H9 (cell line): ENCODE data around the gene KIAA2012. TPM values are rescaled to one million over a fixed set of nuclear protein-coding genes. Genes with fewer than 3 reads are reported as not detected.
A peak's percentile ranks its signal among the peaks of the same experiment; 100 is the strongest.

Source experiments
- DNase-seq: peaks from one replicate; pipeline ENCODE4 v3.0.0-alpha.2; 2017
- H2AFZ ChIP-seq: one replicate; pipeline ENCODE4 v1.6.1; 2013; ENCODE audit warnings: mild to moderate bottlenecking, low read length, control low read depth, moderate library complexity
- H2AK5ac ChIP-seq: 2 replicates; pipeline ENCODE4 v1.6.1; 2013; ENCODE audit warnings: low read length, control low read depth, mixed read lengths; ENCODE audit not compliant: insufficient read length
- H2BK120ac ChIP-seq: one replicate; pipeline ENCODE4 v1.6.1; 2013; ENCODE audit warnings: low read depth, mild to moderate bottlenecking, low read length, control low read depth, inconsistent platforms; ENCODE audit not compliant: poor library complexity, severe bottlenecking
- H2BK12ac ChIP-seq: 2 replicates; pipeline ENCODE4 v1.6.1; 2013; ENCODE audit warnings: low read length, control low read depth, mixed read lengths, low read depth; ENCODE audit not compliant: insufficient read length
- H2BK15ac ChIP-seq: 2 replicates; pipeline ENCODE4 v1.6.1; 2013; ENCODE audit warnings: low read depth, low read length, control low read depth
- H2BK20ac ChIP-seq: one replicate; pipeline ENCODE4 v1.6.1; 2013; ENCODE audit warnings: low read depth, mild to moderate bottlenecking, low read length, control low read depth, inconsistent platforms; ENCODE audit not compliant: poor library complexity, severe bottlenecking
- H2BK5ac ChIP-seq: 2 replicates; pipeline ENCODE4 v1.6.1; 2013; ENCODE audit warnings: low read length, control low read depth, mixed read lengths; ENCODE audit not compliant: insufficient read length
- H3K14ac ChIP-seq: 2 replicates; pipeline ENCODE4 v1.6.1; 2013; ENCODE audit warnings: low read length, control low read depth; ENCODE audit not compliant: insufficient read depth
- H3K18ac ChIP-seq: 2 replicates; pipeline ENCODE4 v1.6.1; 2013; ENCODE audit warnings: low read depth, mild to moderate bottlenecking, mixed read lengths, low read length, control low read depth; ENCODE audit not compliant: insufficient read length
- H3K23ac ChIP-seq: 2 replicates; pipeline ENCODE4 v1.6.1; 2013; ENCODE audit warnings: low read length, control low read depth, mixed read lengths, low read depth; ENCODE audit not compliant: insufficient read length
- H3K23me2 ChIP-seq: 2 replicates; pipeline ENCODE4 v1.6.1; 2013; ENCODE audit warnings: low read depth, mild to moderate bottlenecking, mixed read lengths, low read length, control low read depth; ENCODE audit not compliant: insufficient read length, poor library complexity, severe bottlenecking
- H3K27ac ChIP-seq: 2 replicates; pipeline ENCODE4 v1.5.1; 2013; ENCODE audit warnings: low read length, control low read depth, mixed read lengths, low read depth; ENCODE audit not compliant: insufficient read length
- H3K27me3 ChIP-seq: 2 replicates; pipeline ENCODE4 v1.6.1; 2013; ENCODE audit warnings: low read length, control low read depth, inconsistent platforms; ENCODE audit not compliant: insufficient read depth
- H3K4ac ChIP-seq: 2 replicates; pipeline ENCODE4 v1.6.1; 2013; ENCODE audit warnings: low read depth, mild to moderate bottlenecking, control low read depth, inconsistent platforms, low read length, moderate library complexity
- H3K4me1 ChIP-seq: 2 replicates; pipeline ENCODE4 v1.6.1; 2013; ENCODE audit warnings: low read length, control low read depth, inconsistent platforms; ENCODE audit not compliant: insufficient read depth
- H3K4me2 ChIP-seq: 2 replicates; pipeline ENCODE4 v1.6.1; 2013; ENCODE audit warnings: low read length, control low read depth, mixed read lengths; ENCODE audit not compliant: insufficient read length, insufficient read depth
- H3K56ac ChIP-seq: 2 replicates; pipeline ENCODE4 v1.6.1; 2013; ENCODE audit warnings: low read depth, mild to moderate bottlenecking, mixed read lengths, low read length, control low read depth; ENCODE audit not compliant: insufficient read length
- H3K79me1 ChIP-seq: 2 replicates; pipeline ENCODE4 v1.6.1; 2013; ENCODE audit warnings: low read depth, mild to moderate bottlenecking, moderate library complexity, low read length, control low read depth, inconsistent platforms; ENCODE audit not compliant: insufficient read depth, poor library complexity, severe bottlenecking
- H3K79me2 ChIP-seq: 2 replicates; pipeline ENCODE4 v1.6.1; 2013; ENCODE audit warnings: low read length, control low read depth, inconsistent platforms; ENCODE audit not compliant: insufficient read depth
- H3K9ac ChIP-seq: 2 replicates; pipeline ENCODE4 v1.6.1; 2013; ENCODE audit warnings: low read length, control low read depth, mixed read lengths; ENCODE audit not compliant: insufficient read length; ENCODE audit errors: extremely low read depth
- H3K9me3 ChIP-seq: one replicate; pipeline ENCODE4 v1.6.1; 2013; ENCODE audit warnings: low read depth, low read length, inconsistent platforms; ENCODE audit not compliant: control insufficient read depth
- H3T11ph ChIP-seq: one replicate; pipeline ENCODE4 v1.6.1; 2013; ENCODE audit warnings: mild to moderate bottlenecking, low read length, control low read depth, inconsistent platforms
- H4K20me1 ChIP-seq: one replicate; pipeline ENCODE4 v1.6.1; 2013; ENCODE audit not compliant: control insufficient read depth, insufficient read length, insufficient read depth
- H4K5ac ChIP-seq: 2 replicates; pipeline ENCODE4 v1.6.1; 2013; ENCODE audit warnings: low read depth, mild to moderate bottlenecking, mixed read lengths, low read length, control low read depth; ENCODE audit not compliant: insufficient read length
- H4K8ac ChIP-seq: replicated peaks from 2 replicates; pipeline ENCODE4 v1.6.1; 2013; ENCODE audit warnings: low read length, control low read depth, mixed read lengths, low read depth; ENCODE audit not compliant: insufficient read length
- H4K91ac ChIP-seq: 2 replicates; pipeline ENCODE4 v1.6.1; 2013; ENCODE audit warnings: low read depth, mild to moderate bottlenecking, moderate library complexity, mixed read lengths, low read length, control low read depth; ENCODE audit not compliant: insufficient read length
- H3K27ac Mint-ChIP-seq, 3 experiments: 2 replicates in 2 of 3; 3 replicates in 1 of 3; pipeline ENCODE4 v1.8.0; 2020 to 2021; ENCODE audit warnings: mixed read lengths in 3 of 3, mild to moderate bottlenecking in 1 of 3, moderate library complexity in 1 of 3
- H3K27me3 Mint-ChIP-seq: 2 replicates; pipeline ENCODE4 v1.8.0; 2021; ENCODE audit warnings: low read depth, mild to moderate bottlenecking, moderate library complexity, mixed read lengths
- H3K36me3 Mint-ChIP-seq, 3 experiments: 2 replicates in 2 of 3; 3 replicates in 1 of 3; pipeline ENCODE4 v1.8.0; 2020 to 2021; ENCODE audit warnings: low read depth in 3 of 3, mixed read lengths in 3 of 3; ENCODE audit not compliant: insufficient read depth in 1 of 3
- H3K4me1 Mint-ChIP-seq, 2 experiments: 2 replicates each; pipeline ENCODE4 v1.8.0; 2020; ENCODE audit warnings: mixed read lengths in 2 of 2
- H3K4me3 Mint-ChIP-seq, 2 experiments: 2 replicates in 1 of 2; 3 replicates in 1 of 2; pipeline ENCODE4 v1.8.0; 2020 to 2021; ENCODE audit warnings: mild to moderate bottlenecking in 2 of 2, mixed read lengths in 2 of 2, moderate library complexity in 1 of 2
- H3K9me3 Mint-ChIP-seq, 2 experiments: 2 replicates in 1 of 2; 3 replicates in 1 of 2; pipeline ENCODE4 v1.8.0; 2020; ENCODE audit warnings: mild to moderate bottlenecking in 2 of 2, mixed read lengths in 2 of 2, moderate library complexity in 1 of 2
- CTCF ChIP-seq: fragments of 200-600 bp; sonication (generic); conservative IDR thresholded peaks from 3 replicates; pipeline ENCODE4 v1.8.0; 2021; ENCODE audit warnings: antibody characterized with exemption, mild to moderate bottlenecking
- WGBS: extraction: QIAGEN DNeasy Blood & Tissue Kit; methylation state at CpG from one replicate; pipeline ENCODE4 v1.1.7; 2013; ENCODE audit warnings: missing lambda C conversion rate, low lambda C conversion rate, mixed read lengths; ENCODE audit not compliant: insufficient read length; ENCODE audit errors: extremely low coverage; 5-methylcytosine and 5-hydroxymethylcytosine counted together
- total RNA-seq: library from RNA; stranded (reverse); gene quantifications from 2 replicates; pipeline ENCODE4 v1.2.1, GENCODE V29; 2021

Gene KIAA2012
- total RNA-seq, 1 experiment from 2014 or later, result not detected

- no peaks in the 10 kb centered on the region for H3K27me3 ChIP-seq
- no peak overlapping the region for H2BK5ac ChIP-seq
- H2BK12ac ChIP-seq, result no peak overlapping the region
- no peak overlapping the region for H2BK120ac ChIP-seq
- no peaks in the 10 kb centered on the region for H4K20me1 ChIP-seq
- H3K23ac ChIP-seq, result no peak overlapping the region
- Mint-ChIP-seq H3K9me3 (peaks cover 13 to 17% of the 10 kb centered on the region in 2 experiments), H3K4me3 (no peak overlapping the region; a peak in 1 of 5 replicates), H3K27ac (no peak overlapping the region; a peak in 1 of 7 replicates), H3K36me3 (peaks cover 4 to 15% (median 6%) of the 10 kb centered on the region in 3 experiments; a peak in 5 of 7 replicates), H3K4me1 (peaks cover 18 to 23% of the 10 kb centered on the region in 2 experiments), H3K27me3 (no peaks in the 10 kb centered on the region; the same call in 1 of the 2 replicates)
- peaks cover 10% of the 10 kb centered on the region for H3K9me3 ChIP-seq
- no peak overlapping the region for H3K18ac ChIP-seq
- no peak for TF ChIP-seq CTCF
- no peak overlapping the region for H3K4ac ChIP-seq
- H3K79me2 ChIP-seq, result no peaks in the 10 kb centered on the region
- H3K4me2 ChIP-seq, result no peak overlapping the region
- DNase-seq, result no peak
- H4K5ac ChIP-seq, result no peak overlapping the region
- H2BK15ac ChIP-seq, result no peak overlapping the region
- H3K23me2 ChIP-seq, result peaks cover 2% of the 10 kb centered on the region
- H3T11ph ChIP-seq, result no peak overlapping the region
- no peaks in the 10 kb centered on the region for H3K4me1 ChIP-seq
- no peak overlapping the region for H2BK20ac ChIP-seq
- H3K9ac ChIP-seq, result no peak overlapping the region
- H4K91ac ChIP-seq, result no peak overlapping the region
- no peak overlapping the region for H3K14ac ChIP-seq
- no peaks in the 10 kb centered on the region for H3K79me1 ChIP-seq
- H2AFZ ChIP-seq, result no peak overlapping the region
- H3K27ac ChIP-seq, result no peak overlapping the region
- peak overlapping the region; percentile 28 for H4K8ac ChIP-seq
- no peak overlapping the region for H2AK5ac ChIP-seq
- H3K56ac ChIP-seq, result no peak overlapping the region
- no CpG with 5 or more reads among the region's 19 CpGs for WGBS
These were observed 50.1 kb downstream of the KIAA2012 start for GRCh38 chr2:202122980-202123720.
